T47D (cell line): ENCODE data around the gene PMEPA1.
A peak's percentile ranks its signal among the peaks of the same experiment; 100 is the strongest.

Experiments used
- DNase-seq, 2 experiments: peaks; one replicate each; pipeline versions ENCODE4 v3.0.0 to v3.0.0-alpha.2; 2011 to 2012; ENCODE audit warnings: low read depth in 1 of 2, low spot score in 1 of 2
- JUND ChIP-seq: IDR thresholded peaks from 2 replicates; pipeline ENCODE4 v1.6.1; 2012; ENCODE audit warnings: low read depth
- in situ Hi-C: cut with HindIII; loops from 2 replicates; pipeline ENCODE4 v1.10.0; 2016; ENCODE audit warnings: low sequenced_read_pairs, low pct_unique_long_range_greater_than_20kb

PMEPA1 gene

GRCh38 chr20:57657535-57658446 lies 52.0 kb downstream of the PMEPA1 start:
- in situ Hi-C loops = no loop called here
- no peak for DNase-seq
- TF ChIP-seq JUND = no peak

DNA sequence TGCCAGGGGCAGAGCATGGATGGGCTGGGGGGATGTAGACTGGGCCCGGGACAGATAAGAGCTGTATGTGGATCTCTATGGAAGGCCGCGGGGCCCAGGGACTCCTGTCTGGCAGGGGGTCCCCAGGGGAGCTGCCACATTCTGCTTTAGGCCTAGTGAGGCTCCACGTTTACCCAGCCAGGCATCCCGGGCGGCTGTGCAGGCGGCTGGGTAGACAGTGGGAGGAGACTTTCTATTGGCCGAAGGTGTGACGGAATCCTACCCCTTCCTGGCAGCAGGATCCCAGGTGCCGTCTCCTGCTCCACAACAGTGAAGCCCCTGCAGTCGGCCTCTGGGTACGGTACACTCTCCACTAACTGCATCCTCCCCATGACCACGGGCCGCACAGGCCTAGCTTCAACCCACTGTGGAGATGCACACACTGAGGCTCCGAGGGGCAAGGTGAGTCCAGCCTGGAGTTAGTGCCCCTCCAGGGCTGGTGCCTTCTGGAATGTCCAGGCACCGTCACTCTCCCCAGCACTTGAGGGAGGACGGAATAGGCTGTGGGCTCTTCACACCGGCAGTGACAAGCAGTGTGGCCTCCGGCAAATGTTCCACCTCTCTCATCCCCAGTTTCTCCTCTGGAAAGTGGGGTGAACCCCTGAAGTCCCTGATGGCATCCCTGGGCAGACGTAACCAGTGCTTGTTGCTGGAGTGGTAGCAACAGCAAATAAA lies 52.8 kb downstream of the PMEPA1 start:
- no peak for TF ChIP-seq JUND
- in situ Hi-C loops = no loop called here
- DNase-seq = no peak

- DNase-seq = no peak
- no peak for TF ChIP-seq JUND
- in situ Hi-C loops = no loop called here
Observed at GRCh38 chr20:57656252-57656820, 53.5 kb downstream of the PMEPA1 start.

- in situ Hi-C loops = no loop called here
- no peak for DNase-seq
- TF ChIP-seq JUND = no peak
Observed at GRCh38 chr20:57655809-57656155, 54.0 kb downstream of the PMEPA1 start.

DNA sequence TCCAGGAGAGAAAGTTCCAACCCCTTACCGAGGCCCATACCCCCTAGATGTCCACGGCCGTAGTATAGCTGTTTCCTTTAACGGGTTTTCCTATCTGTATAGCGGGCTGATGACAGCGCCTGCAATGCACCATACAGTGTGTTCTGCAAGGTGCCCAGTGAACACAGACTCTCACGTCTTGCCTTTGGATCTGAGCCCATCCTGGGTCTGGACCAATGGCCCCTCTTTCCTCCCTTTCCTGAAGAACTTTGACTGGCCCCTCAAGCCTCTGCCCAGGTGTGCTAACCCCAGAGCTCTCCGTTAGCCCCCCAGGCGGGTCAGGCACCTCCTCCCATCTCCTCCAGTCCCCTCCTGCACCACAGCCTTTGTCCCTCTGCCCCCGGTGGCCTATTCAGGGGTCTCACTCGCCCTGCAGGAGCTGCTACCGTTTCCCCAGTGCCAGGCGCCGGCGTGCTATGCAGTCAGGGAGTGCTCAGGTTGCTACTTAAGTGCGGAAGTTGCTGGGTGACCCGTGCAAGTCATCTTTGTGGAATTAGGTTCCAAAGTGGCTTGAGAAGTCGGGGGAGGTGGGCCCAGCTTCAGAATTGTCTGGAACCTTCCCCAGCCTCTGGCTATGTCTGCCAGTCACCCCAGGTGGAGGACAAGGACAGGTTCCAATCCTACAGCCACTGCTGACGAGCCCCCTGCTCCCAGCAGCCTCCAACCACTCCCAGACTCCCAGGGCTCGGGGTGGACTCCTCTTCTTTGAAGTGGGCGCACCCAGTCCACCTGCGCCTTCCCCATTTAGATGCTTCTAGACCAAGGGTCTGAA lies 54.6 kb downstream of the PMEPA1 start:
- no peak for TF ChIP-seq JUND
- in situ Hi-C loops = no loop called here
- no peak for DNase-seq

DNA sequence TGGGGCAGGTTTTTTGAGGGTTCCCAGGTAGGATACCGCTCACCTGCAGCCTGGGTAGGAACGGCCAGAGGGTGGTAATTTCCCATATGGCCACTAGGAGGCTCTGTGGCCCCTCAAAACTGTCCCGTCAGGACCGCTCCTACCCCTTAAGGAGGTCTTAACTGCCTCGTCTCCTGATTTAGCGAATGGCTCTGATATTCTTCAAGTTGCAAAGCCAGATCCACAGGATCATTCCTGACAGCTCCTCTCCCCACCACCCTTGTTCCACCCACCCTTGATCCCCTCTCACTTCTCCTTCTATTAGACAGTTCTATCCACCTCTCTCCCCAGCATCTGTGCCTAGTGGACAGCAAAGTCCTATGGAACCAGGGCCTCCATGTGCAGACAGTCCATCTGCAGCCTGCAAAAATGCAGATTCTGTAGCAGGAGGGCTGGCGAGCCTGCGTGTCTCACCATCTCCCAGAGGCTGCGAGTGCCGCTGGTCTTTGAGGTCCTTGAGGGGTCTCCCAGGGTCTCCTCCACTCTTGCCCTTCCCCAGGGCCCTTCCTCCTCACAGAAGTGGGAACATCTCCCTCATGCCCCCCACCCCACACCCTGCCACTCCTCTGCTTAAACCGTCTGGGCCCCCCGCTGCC lies 55.3 kb downstream of the PMEPA1 start:
- peak; percentile 74 to 97 for DNase-seq
- no peak for TF ChIP-seq JUND
- in situ Hi-C loops = no loop called here

DNA sequence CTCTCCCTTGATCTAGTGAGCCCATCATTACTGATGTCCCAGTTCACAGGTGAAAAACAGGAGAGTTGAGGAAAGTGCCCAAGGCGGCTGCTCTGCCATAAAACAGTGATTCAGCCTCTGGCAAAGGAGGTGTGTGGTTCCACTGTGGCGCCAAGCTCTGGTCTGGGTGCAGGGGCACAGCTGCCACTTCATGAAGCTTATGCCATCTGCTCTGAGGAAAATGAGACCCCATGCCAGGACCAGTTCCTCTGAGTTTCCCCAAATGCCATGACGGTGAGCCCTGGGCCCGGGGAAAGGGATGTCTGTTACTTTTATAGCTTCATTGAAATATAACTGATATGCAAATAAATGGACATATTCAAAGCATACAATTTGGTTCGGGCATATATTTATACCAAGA lies 55.9 kb downstream of the PMEPA1 start:
- in situ Hi-C loops = no loop called here
- DNase-seq = no peak
- TF ChIP-seq JUND = no peak

DNA sequence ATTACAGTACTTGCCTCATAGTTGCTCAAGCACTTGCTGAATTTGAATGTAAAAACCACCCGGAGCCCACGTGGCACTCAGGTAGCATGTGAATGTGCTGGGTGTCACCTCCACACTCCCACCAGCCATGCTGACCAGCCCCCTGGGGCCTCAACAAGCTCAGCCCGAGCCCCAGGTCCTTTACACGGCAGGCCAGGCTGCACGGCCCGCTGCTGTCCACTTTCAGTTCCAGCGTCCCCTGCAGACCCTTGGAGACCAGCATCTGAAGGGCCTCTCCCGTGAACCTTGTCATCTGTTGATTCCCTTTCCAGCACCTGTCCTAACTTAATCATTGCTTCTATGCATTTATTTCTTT lies 56.3 kb downstream of the PMEPA1 start:
- TF ChIP-seq JUND = no peak
- no peak for DNase-seq
- in situ Hi-C loops = no loop called here

DNA sequence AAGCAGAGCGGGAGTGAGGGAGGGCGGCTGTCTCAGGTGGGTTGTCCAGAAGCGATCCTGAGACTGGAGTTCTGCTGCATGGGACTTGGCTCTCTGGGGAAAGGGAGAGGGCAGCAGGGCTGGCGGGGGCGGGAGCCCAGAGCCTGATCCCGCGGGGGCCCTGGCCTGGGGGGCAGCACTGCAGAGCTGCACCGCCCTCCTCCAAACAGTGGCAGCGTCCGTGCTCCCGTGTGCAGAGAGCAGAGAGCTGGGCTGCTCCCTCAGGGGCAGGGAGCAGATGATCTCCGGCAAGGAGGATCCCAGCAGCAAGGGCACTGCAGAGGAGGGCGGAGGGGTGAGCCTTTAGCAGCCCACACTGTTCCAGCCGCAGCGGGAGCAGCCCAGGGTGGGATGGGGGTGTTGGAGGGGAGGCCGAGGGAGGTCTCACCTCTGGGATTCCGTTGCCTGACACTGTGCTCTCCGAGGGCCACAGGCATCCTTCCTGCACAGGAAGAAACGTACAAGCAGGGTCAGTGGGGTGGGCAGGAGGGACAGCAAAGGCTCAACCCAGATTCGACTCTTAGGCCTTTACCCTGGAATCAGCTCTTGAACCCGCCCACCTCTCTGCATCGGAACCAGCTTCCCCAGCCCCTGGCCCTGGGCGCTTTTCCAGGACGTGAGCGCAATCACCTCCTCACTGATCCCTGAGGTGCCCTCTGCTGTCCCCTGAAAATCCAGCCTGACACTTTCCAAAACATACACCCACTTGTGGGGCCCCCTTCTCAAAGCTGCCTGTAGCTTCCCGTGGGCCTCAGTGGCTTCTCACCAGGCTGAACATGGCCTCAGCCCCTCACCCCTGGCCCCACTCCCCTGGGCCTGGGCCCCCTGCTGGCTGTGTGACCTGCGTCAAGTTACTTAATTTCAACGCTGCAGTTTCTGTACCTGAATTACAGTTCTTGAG lies 56.9 kb downstream of the PMEPA1 start:
- no peak for DNase-seq
- in situ Hi-C loops = no loop called here
- TF ChIP-seq JUND = no peak

- in situ Hi-C loops = no loop called here
- no peak for DNase-seq
- TF ChIP-seq JUND = no peak
Observed at GRCh38 chr20:57651881-57652605, 57.8 kb downstream of the PMEPA1 start.

GRCh38 chr20:57650756-57651483 lies 58.9 kb downstream of the PMEPA1 start:
- no peak for TF ChIP-seq JUND
- in situ Hi-C loops = no loop called here
- no peak for DNase-seq
